Memory B cell (primary cell): ENCODE data around the gene NUDT8.
"Not testable (repeated sequence)": the region's sequence is repeated elsewhere in the genome, so short reads cannot be mapped to it uniquely, and the experiment has no call there.

Experiments used
- ATAC-seq: fragments of 150-1000 bp; cut with Tn5 transposase; 2 replicates; pipeline ENCODE4 v1.10.0; 2021; ENCODE audit warnings: low read depth, mild to moderate bottlenecking, moderate library complexity
- DNase-seq, 2 donors: peaks; one replicate each; pipeline ENCODE4 v3.0.0; 2022; ENCODE audit warnings: low spot score in 2 of 2
- H3K27ac Mint-ChIP-seq: one replicate; pipeline ENCODE4 v1.8.0; 2022; ENCODE audit warnings: mild to moderate bottlenecking, moderate library complexity, mixed read lengths
- H3K27me3 Mint-ChIP-seq: one replicate; pipeline ENCODE4 v1.8.0; 2022; ENCODE audit warnings: mixed read lengths
- H3K36me3 Mint-ChIP-seq: one replicate; pipeline ENCODE4 v1.8.0; 2022; ENCODE audit warnings: mild to moderate bottlenecking, mixed read lengths
- H3K4me1 Mint-ChIP-seq: one replicate; pipeline ENCODE4 v1.8.0; 2022; ENCODE audit warnings: mixed read lengths
- H3K4me3 Mint-ChIP-seq: one replicate; pipeline ENCODE4 v1.8.0; 2022; ENCODE audit warnings: mild to moderate bottlenecking, moderate library complexity, mixed read lengths
- H3K9me3 Mint-ChIP-seq: one replicate; pipeline ENCODE4 v1.8.0; 2022; ENCODE audit warnings: mixed read lengths

Gene NUDT8

DNA sequence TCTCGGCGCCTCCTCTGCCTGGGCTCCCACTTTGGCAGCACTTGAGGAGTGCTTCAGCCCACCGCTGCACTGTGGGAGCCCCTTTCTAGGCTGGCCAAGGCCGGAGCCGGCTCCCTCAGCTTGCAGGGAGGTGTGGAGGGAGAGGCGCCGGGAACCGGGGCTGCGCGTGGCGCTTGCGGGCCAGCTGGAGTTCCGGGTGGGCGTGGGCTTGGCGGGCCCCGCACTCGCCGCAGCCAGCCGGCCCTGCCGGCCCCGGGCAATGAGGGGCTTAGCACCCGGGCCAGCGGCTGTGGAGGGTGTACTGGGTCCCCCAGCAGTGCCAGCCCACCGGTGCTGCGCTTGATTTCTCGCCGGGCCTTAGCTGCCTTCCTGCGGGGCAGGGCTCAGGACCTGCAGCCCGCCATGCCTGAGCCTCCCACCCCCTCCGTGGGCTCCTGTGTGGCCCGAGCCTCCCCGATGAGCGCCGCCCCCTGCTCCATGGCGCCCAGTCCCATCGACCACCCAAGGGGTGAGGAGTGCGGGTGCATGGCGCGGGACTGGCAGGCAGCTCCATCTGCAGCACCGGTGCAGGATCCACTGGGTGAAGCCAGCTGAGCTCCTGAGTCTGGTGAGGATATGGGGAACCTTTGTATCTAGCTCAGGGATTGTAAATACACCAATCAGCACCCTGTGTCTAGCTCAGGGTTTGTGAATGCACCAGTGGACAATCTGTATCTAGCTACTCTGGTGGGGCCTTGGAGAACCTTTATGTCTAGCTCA is 10.7 kb downstream of the NUDT8 start:
- H3K36me3 Mint-ChIP-seq, H3K9me3 Mint-ChIP-seq, DNase-seq, H3K27me3 Mint-ChIP-seq, H3K27ac Mint-ChIP-seq, H3K4me3 Mint-ChIP-seq, ATAC-seq: not testable (repeated sequence)
- H3K4me1 Mint-ChIP-seq = peaks cover 16% of the 10 kb centered on the region

DNA sequence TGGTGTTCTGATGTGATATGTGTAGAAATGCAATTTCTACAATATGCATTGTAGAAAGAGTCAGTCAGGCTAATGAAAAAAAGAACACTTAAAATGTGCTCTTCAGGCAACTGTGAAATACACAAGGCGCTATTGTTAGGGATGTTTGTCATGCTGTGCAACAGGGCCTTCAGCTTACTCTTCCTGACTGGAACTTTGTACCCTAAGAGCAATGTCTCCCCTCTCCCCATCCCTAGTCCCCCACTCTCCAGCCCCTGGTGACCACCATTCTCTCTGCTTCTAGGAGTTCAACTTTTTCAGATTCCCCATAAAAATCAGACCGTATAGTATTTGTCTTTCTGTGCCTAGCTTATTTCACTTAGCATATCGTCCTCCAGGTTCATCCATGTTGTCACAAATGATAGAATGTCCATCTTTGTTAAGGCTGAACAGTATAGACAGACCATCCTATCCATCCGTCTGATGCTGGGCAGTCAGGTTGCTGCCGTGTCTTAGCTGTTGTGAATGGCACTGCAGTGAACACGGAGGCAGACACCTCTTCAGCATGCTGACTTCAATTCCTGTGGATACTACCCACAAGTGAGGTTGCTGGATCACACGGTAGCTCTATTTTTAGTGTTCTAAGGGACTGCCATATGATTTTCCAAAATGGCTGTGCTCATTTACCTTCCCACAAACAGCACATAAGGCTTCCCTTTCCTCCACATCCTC is 12.3 kb downstream of the NUDT8 start:
- no peak overlapping the region for H3K4me3 Mint-ChIP-seq

DNA sequence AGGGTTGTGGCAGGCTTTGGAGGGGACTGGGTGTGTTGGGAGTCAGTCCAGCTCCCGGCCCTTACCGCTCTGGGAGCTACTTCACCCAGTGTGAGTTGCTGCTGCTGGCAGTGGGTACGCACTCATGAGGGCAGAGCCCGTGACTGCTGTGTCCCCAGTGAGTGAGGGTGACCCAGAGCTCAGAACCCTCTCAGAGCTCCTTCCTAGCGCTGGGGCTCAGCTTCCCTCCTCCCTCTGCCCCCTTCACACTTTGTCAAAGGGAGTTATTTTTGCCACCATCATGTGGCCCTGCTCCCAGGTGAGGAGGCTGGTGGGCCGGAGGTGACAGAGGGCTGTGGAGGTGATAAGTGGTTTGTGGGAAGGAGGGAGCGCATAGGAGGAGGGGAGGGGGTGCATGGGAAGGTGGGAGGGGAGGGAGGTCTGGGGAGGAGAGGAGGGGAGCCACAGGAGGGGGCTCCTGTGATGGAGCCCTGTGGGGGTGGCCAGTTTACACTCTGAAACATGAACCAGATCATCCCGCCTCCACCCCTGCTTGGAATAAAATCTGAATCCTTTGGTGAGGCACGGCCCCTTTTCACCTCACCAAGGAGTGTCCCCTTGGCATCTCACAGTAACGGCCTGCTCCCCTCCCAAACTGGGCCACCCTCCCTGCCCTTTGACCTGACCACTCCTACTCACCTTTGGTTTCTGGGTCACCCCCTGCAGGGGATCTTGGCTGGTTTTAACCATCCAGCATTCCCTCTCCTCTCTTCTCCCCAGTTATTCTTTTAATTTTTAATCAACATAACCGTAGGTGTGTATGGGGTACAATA is 13.1 kb downstream of the NUDT8 start:
- DNase-seq (no peak), ATAC-seq (no peak)
- Mint-ChIP-seq H3K4me3 (no peak overlapping the region), H3K36me3 (peaks cover 6% of the 10 kb centered on the region), H3K27ac (no peak overlapping the region), H3K27me3 (no peaks in the 10 kb centered on the region), H3K4me1 (peaks cover 24% of the 10 kb centered on the region), H3K9me3 (no peaks in the 10 kb centered on the region)

More for the DNA sequence above, 12.3 kb downstream of the NUDT8 start:
- Mint-ChIP-seq H3K9me3 (no peaks in the 10 kb centered on the region), H3K36me3 (peaks cover 2% of the 10 kb centered on the region), H3K27ac (no peak overlapping the region), H3K27me3 (no peaks in the 10 kb centered on the region), H3K4me1 (peaks cover 24% of the 10 kb centered on the region)
- ATAC-seq = no peak
- no peak for DNase-seq

DNA sequence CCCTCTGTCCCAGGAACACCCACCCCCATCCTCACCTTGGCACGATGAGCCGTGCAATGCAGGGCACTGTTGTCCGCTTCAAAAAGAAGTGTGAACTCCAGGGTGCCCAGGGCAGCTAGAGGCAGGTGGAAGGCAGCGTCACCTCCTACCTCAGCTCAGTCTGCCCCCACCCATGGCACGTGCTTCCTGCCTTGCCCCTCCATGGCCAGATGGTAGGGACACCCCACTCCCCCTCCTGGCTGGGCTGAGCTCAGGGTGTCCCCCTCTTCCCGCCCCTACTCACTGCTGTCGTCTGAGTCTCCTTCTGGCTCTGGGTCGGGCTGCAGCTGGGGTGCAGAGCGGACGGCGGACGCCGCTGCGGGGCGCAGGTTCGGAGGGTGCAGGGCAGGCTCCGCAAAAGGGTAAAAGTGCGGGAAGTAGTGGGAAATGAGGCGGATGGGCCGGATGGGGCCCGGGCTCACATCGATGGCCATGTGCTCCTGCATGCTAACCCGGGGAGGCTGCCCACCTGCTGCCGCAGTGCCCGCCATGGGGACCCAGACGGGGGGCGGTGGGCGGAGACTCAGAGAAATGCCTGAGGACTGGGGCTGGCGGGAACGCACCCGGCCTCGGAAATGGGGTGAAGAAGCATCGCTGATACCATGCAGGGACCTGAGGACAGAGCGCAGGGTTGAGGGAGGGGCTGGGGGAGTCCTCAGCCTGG is 13.9 kb downstream of the NUDT8 start:
- DNase-seq = no peak
- Mint-ChIP-seq H3K27me3 (no peaks in the 10 kb centered on the region), H3K4me1 (peaks cover 24% of the 10 kb centered on the region), H3K36me3 (peaks cover 6% of the 10 kb centered on the region), H3K9me3 (no peaks in the 10 kb centered on the region), H3K4me3 (peak overlapping the region; percentile 34), H3K27ac (peak overlapping the region; percentile 35)
- no peak for ATAC-seq

DNA sequence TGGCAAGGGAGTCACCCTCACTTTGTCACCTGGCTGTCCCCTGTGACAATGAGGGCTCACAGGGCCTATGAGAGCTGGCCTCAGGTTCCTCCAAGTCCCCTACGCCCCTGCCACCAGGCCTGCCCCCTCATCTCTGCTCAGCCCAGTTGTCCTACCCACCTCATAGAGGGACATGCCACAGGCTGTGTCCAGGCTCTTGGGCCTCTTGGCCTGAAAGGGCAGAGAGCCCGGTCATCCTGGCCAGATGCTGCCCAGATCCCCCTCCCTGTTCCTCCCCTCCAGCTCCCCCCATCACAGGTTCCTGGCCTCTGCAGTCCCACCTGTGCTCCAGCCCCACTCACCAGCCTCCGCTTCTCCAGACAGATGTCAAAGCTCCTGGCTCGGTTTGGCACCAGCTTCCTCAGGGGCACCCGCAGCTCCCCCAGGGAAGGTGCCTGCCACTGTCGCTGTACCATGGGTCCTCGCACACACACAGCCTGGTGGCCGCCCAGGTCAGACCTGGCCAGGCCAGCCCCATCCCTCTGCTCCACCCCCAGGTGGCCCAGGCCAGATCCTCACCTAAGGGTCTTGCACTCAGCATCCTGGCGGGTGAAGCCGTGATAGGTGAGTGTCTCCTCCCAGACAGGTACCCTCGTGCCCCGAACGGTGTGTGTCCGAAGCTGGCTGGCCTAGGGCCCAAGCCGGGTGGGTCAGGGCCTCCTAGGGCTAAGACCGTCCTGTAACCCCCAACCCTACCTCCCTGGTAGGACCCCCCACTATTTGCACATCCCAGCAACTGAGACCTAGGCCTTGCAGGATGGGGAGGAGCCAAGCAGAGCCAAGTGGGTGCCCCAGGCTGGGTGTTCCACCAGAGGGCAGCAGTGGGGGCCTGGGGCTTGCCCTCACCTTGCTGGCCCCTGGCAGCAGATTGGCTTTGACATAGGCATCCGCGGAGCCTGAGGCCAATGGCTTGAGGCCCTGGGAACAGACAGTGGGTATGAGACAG is 14.7 kb downstream of the NUDT8 start:
- H3K27me3 Mint-ChIP-seq = no peaks in the 10 kb centered on the region
- peaks cover 24% of the 10 kb centered on the region for H3K4me1 Mint-ChIP-seq
- peak in 1 of 2 donors; percentile 56 for DNase-seq
- peak overlapping the region; percentile 80 for H3K4me3 Mint-ChIP-seq
- H3K9me3 Mint-ChIP-seq = no peaks in the 10 kb centered on the region
- H3K36me3 Mint-ChIP-seq = peaks cover 9% of the 10 kb centered on the region
- H3K27ac Mint-ChIP-seq = peak overlapping the region; percentile 99
- no peak for ATAC-seq

DNA sequence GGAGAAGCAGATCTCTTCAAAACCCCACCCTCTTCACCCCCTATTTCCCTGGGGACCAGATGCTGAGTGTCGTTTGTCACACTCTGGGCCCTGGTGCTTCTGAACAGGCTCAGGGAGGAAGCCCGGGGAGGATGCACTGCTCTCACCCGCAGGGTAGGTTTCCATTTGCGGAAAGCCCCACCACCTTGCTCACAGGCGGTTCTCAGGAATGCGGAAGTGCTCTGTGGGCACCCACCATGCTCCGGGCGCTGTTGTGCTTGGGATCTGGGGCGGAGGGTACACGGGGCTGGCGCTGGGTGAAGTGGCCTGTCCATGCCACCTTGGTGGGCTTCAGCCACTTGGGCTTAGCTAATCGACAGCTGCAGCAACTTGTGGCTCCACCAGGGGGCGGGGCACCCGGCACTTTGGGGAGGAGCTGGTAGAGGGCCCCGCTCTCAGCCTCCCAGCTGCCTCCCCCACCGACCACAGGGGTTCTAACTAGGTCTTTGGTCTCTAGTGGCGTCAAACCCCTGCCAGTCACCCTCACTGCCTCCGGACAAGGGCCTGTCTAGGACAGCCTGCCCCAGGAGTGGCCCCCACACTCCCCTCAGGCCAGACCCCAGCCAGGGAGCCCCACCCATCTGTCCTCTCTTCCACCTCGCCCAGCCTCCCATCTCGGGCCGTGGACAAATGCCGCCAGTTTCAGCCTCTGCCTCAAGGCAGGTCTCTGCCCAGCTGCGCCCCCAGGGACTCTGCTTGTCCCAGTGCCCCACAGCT is 15.6 kb downstream of the NUDT8 start:
- H3K9me3 Mint-ChIP-seq = no peaks in the 10 kb centered on the region
- peaks cover 24% of the 10 kb centered on the region for H3K4me1 Mint-ChIP-seq
- ATAC-seq = peak; percentile 97
- H3K27ac Mint-ChIP-seq = peak overlapping the region; percentile 99
- no peaks in the 10 kb centered on the region for H3K27me3 Mint-ChIP-seq
- DNase-seq = peak; percentile 82 to 93
- H3K36me3 Mint-ChIP-seq = peaks cover 12% of the 10 kb centered on the region
- H3K4me3 Mint-ChIP-seq = peak overlapping the region; percentile 80

DNA sequence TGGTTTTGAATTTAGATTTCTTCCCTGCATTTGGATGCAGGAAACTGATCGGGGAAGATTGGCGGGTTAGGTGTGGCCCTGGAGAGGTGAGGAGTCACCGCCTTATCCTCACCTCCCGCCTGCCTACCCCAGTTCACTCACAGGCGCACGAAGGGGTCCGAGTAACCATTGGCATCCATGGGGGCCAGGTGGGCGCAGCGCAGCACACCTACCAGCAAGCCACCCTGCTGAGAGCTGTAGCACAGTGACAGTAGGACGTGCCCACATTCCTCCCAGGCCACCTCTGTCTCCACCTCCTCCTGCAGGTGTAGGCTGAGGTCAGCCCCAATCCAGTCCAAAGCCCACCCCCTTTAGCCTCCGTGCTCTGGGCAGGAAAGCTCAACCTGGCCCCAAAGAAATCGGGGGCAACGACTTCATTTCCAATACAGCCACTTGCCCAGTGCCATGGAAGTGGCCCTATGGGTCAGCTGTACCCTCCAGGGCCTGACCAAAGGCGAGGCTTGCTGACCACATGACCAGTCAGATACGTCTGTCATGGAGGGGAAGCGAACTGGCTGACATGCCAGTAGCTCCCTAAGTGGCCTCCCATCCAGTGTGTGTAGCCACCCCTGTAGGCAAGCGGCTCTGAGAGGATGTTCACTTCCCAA is 16.3 kb downstream of the NUDT8 start:
- peak overlapping the region; percentile 99 for H3K27ac Mint-ChIP-seq
- no peak for DNase-seq
- peaks cover 12% of the 10 kb centered on the region for H3K36me3 Mint-ChIP-seq
- peak overlapping the region; percentile 80 for H3K4me3 Mint-ChIP-seq
- H3K9me3 Mint-ChIP-seq = no peaks in the 10 kb centered on the region
- peaks cover 24% of the 10 kb centered on the region for H3K4me1 Mint-ChIP-seq
- ATAC-seq = no peak
- H3K27me3 Mint-ChIP-seq = no peaks in the 10 kb centered on the region

DNA sequence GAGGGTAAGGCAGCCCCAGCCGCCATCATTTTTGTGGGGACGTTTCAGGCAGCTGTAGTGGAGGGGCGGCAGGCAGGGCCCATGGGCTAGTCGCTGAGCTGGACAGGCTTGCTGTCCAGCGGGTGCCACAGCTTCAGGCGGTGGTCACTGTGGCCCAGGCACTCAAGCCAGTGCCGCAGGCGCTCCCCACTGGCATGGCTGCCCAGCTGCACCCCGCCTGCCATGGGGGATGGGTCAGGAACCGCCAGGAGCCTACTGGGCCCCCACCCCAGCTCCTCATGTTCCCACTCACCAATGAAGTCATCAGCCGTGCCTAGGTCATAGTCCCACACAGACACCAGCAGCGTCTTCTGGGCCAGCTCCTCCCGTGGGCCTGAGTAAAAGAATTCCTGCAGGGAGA is 17.0 kb downstream of the NUDT8 start:
- Mint-ChIP-seq H3K36me3 (peaks cover 12% of the 10 kb centered on the region), H3K27ac (no peak overlapping the region), H3K27me3 (no peaks in the 10 kb centered on the region), H3K4me3 (no peak overlapping the region), H3K4me1 (peaks cover 24% of the 10 kb centered on the region), H3K9me3 (no peaks in the 10 kb centered on the region)
- no peak for DNase-seq
- ATAC-seq = no peak

DNA sequence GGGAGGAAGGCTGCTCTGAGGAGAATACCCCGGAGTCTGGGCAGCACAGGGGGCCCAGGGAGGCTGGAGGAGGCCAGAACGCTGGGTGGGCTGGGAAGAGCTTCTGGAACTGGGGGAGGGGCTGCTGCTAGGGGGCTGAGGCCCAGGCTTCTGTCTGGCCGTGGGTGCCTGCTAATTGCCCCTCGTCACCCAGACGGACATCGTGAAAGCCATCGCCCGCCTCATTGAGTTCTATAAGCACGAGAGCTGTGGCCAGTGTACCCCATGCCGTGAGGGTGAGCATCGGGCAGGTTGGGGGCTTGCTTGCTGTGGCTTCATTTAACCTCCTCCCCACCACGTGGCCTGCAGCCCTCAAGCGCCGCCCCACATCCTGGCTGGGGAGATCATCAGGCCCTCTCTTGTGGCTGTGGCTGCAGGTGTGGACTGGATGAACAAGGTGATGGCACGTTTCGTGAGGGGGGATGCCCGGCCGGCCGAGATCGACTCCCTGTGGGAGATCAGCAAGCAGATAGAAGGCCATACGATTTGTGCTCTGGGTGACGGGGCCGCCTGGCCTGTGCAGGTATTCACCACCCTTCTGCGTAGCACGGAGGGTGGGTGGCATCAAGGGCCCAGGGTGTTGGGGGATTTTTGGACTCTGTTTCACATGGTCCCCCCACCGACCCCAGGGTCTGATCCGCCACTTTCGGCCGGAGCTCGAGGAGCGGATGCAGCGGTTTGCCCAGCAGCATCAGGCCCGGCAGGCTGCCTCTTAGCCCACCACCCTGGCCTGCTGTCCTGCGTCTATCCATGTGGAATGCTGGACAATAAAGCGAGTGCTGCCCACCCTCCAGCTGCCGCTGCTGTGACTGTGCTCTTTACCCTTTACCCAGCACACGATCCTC is 17.8 kb downstream of the NUDT8 start:
- Mint-ChIP-seq H3K9me3 (no peaks in the 10 kb centered on the region), H3K36me3 (peaks cover 12% of the 10 kb centered on the region)

DNA sequence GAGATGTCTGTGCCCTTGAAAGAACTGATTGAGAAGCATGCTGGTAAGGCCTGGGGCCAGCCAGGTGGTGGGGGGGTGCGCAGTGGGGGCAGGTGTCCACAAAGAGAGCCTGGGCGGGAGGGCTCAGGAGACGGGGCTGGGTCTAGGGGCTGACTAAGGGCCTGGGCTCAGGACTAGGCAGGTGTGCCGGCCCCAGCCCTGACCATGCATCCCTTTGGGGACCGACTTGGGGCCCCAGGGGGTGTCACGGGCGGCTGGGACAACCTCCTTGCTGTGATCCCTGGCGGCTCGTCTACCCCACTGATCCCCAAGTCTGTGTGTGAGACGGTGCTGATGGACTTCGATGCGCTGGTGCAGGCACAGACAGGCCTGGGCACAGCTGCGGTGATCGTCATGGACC is 18.6 kb downstream of the NUDT8 start:
- peaks cover 24% of the 10 kb centered on the region for H3K4me1 Mint-ChIP-seq

More for the DNA sequence above, 17.8 kb downstream of the NUDT8 start:
- H3K27me3 Mint-ChIP-seq = no peaks in the 10 kb centered on the region
- no peak overlapping the region for H3K4me3 Mint-ChIP-seq
- DNase-seq (no peak), ATAC-seq (no peak)
- H3K4me1 Mint-ChIP-seq = peaks cover 24% of the 10 kb centered on the region
- no peak overlapping the region for H3K27ac Mint-ChIP-seq

DNA sequence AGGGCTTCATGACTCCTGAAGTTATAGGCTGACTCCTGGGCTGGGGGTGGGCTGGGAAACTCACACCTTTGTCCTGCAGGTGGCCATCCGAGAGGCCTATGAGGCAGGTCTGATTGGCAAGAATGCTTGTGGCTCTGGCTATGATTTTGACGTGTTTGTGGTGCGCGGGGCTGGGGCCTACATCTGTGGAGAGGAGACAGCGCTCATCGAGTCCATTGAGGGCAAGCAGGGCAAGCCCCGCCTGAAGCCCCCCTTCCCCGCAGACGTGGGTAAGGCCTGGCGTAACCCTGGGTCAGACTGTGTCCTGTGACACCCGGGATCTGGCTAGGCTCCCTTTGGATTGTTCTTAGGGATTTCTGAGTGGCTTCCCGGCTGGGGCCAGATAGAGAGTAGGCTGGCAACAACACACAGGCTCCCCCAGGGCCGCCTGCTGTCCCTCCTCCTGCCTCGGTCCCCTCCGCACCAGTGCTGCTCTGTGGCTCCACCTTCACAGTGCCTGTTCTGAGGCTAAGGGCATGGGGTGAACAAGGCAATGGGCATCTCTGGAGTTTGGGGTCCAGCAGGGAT is 19.4 kb downstream of the NUDT8 start:
- Mint-ChIP-seq H3K27ac (peak overlapping the region; percentile 50), H3K36me3 (peaks cover 12% of the 10 kb centered on the region), H3K4me1 (peaks cover 23% of the 10 kb centered on the region), H3K27me3 (no peaks in the 10 kb centered on the region), H3K9me3 (no peaks in the 10 kb centered on the region), H3K4me3 (no peak overlapping the region)
- DNase-seq (no peak), ATAC-seq (no peak)

More for the DNA sequence above, 18.6 kb downstream of the NUDT8 start:
- ATAC-seq (no peak), DNase-seq (no peak)
- H3K27me3 Mint-ChIP-seq = no peaks in the 10 kb centered on the region
- H3K27ac Mint-ChIP-seq = peak overlapping the region; percentile 50
- no peak overlapping the region for H3K4me3 Mint-ChIP-seq
- H3K9me3 Mint-ChIP-seq = no peaks in the 10 kb centered on the region
- peaks cover 12% of the 10 kb centered on the region for H3K36me3 Mint-ChIP-seq
